MM.1S (cell line): Measurements from ENCODE around the gene XYLT2.

Experiments
- EZH2 ChIP-seq: fragments of 300-600 bp; sonication (generic); optimal IDR thresholded peaks from 2 replicates; pipeline ENCODE3; 2017; ENCODE audit warnings: low read depth, mild to moderate bottlenecking, antibody characterized with exemption, low read length, mixed read lengths
- TF ChIP-seq, protein P1 (sequence below): fragments of 300-600 bp; sonication (generic); IDR thresholded peaks from 2 replicates; pipeline ENCODE4 v1.5.1; 2016; ENCODE audit warnings: antibody characterized with exemption, low read length, mixed read lengths

DNA sequence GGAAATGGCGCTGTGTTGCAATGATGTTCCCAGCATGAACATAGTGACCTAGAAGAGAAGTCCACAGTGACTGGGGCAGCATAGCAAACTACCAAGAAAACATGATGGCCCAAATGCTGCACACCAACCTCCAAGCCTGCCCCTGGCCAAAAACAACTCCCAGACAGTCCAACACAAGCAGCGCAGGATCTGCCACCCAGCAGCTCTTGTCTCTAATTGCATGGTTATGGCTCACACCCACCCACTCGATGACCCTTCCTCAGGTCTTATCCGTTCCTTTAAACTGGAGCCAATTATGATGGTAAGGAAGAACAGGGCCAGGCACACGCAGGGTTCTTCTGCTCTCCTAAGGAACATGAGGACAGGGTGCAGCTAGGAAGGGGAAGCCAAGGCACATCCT lies 24.1 kb downstream of the XYLT2 start:
- TF ChIP-seq, protein P1, sequence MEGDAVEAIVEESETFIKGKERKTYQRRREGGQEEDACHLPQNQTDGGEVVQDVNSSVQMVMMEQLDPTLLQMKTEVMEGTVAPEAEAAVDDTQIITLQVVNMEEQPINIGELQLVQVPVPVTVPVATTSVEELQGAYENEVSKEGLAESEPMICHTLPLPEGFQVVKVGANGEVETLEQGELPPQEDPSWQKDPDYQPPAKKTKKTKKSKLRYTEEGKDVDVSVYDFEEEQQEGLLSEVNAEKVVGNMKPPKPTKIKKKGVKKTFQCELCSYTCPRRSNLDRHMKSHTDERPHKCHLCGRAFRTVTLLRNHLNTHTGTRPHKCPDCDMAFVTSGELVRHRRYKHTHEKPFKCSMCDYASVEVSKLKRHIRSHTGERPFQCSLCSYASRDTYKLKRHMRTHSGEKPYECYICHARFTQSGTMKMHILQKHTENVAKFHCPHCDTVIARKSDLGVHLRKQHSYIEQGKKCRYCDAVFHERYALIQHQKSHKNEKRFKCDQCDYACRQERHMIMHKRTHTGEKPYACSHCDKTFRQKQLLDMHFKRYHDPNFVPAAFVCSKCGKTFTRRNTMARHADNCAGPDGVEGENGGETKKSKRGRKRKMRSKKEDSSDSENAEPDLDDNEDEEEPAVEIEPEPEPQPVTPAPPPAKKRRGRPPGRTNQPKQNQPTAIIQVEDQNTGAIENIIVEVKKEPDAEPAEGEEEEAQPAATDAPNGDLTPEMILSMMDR: no peak
- TF ChIP-seq EZH2: no peak
